Endometrial microvascular endothelial cells (primary cell): Measurements from ENCODE around the gene CNTN4. TPM values are rescaled to one million over a fixed set of nuclear protein-coding genes. Genes with fewer than 3 reads are reported as not detected.

Experiments used
- in situ Hi-C: cut with HindIII; loops from 2 replicates; pipeline ENCODE4 v1.10.0; 2017; ENCODE audit warnings: low sequenced_read_pairs, low pct_unique_long_range_greater_than_20kb; ENCODE audit errors: inconsistent ontology term
- total RNA-seq: library from RNA; depleted of rRNA; stranded (reverse); fragments of >200 nt; gene quantifications from one replicate; pipeline ENCODE4 v1.2.3, GENCODE V29; 2015; ENCODE audit errors: inconsistent ontology term

The CNTN4 gene
- total RNA-seq, 1 donor from 2014 or later: not detected

DNA sequence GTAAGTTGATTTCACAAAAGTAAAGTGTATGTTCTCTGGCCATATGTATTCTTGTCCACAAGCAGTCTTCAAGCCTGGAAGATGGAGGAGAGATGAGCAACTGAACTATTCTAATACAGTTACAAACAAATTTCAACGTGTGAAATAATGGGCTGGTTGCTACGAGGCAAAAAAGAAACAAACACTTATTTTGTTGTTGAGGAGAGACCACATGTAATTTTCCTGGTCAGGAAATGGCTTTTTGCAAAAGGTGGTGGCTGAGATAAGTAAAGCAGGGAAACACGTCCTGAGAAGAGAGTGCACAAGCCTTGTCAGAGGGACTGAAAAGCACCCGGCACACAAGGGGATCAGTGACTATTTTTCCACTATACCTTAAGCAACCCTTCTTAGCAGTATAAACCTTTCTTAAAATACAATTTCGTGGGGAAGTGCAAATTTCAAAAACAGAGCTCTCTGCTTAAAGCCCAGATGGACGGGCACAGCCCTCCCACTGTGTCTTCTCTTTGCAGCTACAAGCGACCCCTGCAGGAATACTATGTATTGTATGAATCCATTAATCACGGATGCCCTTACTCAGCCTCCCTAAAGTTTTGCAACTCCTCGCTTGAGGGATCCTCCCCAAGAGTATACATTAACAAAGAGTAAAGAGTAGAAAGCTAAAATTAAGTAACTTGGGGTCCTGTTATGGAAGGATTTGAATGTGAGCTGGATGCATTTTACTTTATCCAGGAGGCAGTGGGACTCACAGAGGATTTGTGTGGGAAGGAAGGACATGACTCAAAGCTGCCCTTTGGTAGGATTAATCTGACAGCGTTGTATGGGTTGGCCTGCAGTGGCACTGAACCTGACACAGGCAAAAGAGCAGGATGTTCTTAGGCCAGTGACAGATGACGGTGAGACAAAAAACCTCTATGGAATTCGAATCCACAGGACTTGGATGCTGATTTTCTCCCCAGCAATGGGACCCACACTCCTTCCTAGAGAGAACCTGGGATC is 757.8 kb downstream of the CNTN4 start:
- in situ Hi-C loops: no loop called here

- in situ Hi-C loops: no loop called here
Measured at GRCh38 chr3:2860626-2861025, 762.0 kb downstream of the CNTN4 start.

GRCh38 chr3:2861120-2861519 is 762.5 kb downstream of the CNTN4 start:
- in situ Hi-C loops: no loop called here

DNA sequence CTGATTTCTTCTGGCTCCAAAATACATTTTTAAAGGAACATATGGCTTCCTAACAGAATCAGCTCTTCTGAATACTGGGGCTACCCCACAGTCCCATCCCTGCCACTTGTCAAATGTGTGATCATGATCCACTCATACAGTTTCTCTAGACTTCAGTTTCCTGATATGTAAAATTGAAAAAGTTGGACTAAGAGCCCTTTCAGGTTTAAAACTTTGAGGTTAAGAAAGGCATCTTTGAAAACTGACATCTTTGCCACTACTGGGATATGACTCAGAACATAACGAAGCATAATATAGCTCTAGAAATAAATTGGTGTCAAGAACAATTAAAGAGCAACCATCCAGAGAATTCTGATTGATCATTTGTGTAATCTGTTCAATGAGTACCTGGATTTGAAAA is 763.3 kb downstream of the CNTN4 start:
- in situ Hi-C loops: no loop called here

DNA sequence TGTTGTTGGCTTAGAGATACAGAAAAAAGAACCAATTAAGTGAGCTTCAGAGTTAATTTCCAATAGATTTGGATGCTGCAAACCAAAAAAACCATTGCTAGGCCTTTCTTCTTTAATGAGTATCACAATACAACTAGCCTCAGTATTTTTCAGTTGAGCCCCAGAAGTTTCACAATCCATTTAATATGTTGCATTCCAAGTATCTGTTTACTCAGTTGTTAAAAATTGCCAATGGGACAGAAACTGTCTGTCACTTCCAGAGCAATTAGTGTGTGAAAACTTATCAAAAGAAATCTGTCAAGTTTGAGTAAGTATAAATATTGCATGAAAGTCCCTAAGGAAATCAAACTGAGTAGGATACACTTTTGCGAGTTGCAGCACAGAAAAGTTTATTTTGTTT is 763.7 kb downstream of the CNTN4 start:
- in situ Hi-C loops: no loop called here

DNA sequence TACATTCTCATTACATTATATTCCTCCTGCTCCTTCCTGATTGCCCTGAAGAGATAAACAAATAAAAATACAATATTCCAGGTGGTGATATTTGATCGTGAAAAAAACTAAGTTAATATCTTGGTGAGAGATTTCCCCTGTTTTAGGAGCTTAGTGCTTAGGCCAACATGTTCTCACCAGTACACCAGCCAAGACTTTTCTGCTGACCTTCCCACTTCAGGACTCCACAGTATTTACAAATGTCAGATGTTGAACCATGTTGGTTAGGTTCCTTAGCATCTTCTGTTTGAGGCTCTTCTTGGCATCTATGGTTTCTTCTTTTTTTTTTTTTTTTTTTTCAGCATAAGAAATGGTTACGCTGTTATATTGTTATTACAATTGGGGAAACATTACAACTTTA is 764.5 kb downstream of the CNTN4 start:
- in situ Hi-C loops: no loop called here

- in situ Hi-C loops: no loop called here
Measured at GRCh38 chr3:2869905-2870304, 771.2 kb downstream of the CNTN4 start.

DNA sequence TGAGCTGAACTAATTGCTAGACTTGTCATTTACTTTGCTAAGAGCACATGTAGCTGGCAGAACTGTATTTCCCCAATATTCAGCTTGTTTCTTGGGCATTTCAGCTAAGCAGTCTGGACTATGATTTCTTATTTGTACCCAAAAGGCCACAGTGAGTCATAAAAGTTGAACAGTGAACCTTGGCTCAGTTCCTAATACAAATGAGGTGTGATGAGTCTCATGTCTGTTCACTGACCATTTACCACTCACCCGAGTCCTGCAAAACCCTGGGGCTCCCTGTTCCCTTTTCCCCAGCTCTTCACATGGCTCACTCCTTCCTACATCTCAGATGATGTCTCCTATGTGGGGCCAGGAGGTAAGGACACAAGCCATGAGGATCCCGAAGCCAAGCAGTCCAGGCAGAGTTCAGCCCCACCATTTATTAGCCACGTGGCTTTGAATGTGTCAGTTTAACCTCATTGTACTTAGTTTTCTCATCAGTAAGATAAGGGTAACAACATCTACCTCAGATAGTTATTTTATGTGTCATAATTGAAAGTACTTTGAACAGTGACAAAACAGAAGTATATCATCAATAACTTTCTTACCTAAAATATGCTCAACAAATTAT is 772.2 kb downstream of the CNTN4 start:
- in situ Hi-C loops: no loop called here

GRCh38 chr3:2872884-2873283 is 774.2 kb downstream of the CNTN4 start:
- in situ Hi-C loops: no loop called here

GRCh38 chr3:2873986-2874385 is 775.3 kb downstream of the CNTN4 start:
- in situ Hi-C loops: no loop called here

- in situ Hi-C loops: no loop called here
Measured at GRCh38 chr3:2875699-2876098, 777.0 kb downstream of the CNTN4 start.

- in situ Hi-C loops: no loop called here
Measured at GRCh38 chr3:2876362-2876761, 777.7 kb downstream of the CNTN4 start.

- in situ Hi-C loops: no loop called here
Measured at GRCh38 chr3:2879023-2879422, 780.4 kb downstream of the CNTN4 start.

GRCh38 chr3:2879587-2879986 is 780.9 kb downstream of the CNTN4 start:
- in situ Hi-C loops: no loop called here

- in situ Hi-C loops: no loop called here
Measured at GRCh38 chr3:2880218-2880756, 781.6 kb downstream of the CNTN4 start.

GRCh38 chr3:2883283-2883682 is 784.6 kb downstream of the CNTN4 start:
- in situ Hi-C loops: no loop called here

DNA sequence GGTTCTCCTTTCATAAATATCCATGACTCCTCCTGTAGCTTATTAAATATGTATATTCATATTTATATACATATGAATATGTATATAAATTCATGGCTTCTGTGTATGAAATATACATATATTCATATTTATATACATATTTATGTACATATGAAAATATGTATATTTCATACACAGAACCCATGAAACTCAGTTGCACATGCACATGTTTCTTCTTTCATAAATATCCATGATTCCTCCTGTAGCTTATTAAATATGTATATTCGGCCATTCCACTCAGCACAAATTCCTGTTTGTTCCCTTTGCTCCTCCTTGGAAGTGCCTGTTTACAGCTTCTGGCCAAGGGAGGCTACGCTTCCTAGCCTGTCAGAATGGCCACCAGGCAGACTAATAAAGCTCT is 789.9 kb downstream of the CNTN4 start:
- in situ Hi-C loops: no loop called here

DNA sequence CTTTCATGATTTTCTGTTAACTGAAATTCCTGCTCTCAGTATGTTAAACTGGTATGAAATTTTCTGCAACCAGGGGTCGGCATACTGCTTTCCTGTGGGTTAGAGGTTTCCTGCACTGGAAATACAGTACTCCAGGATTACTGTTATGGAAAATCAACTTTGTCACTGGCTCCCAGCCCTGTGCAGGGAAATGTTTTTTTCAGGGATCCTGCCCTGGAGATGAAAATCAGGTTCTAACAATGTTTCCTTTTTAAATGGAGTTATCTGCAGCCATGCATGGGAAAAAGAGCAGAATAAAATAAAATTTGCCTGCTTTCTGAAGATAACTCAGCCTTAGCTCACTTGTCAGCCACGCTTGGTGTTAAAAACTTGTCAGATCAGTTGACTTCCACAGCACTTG is 791.1 kb downstream of the CNTN4 start:
- in situ Hi-C loops: no loop called here

- in situ Hi-C loops: no loop called here
Measured at GRCh38 chr3:2896308-2896939, 797.8 kb downstream of the CNTN4 start.

DNA sequence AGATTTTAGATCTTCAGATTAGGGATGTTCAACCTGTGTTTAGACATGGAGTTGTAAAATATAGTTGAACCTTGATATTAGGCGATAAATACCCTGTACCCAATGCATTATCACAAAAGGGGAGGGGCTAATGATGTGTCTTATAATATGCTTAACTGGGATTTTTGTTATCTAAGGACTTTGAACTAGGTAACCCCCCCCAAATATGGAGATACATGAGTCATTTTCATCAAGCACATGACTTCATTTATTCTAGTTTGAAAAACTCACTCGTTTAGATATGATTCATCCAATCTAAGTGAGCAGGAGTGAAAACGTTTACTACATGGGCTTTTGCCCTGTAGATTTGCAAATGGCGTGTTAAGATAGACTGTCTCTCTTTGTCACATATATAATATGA is 799.2 kb downstream of the CNTN4 start:
- in situ Hi-C loops: no loop called here
